ENCODE results near the gene BSND.

Gene BSND

GRCh38 chr1:55046871-55047270 lies 48.1 kb downstream of the BSND start:
- no peak for DNase-seq
- no peak for ATAC-seq

DNA sequence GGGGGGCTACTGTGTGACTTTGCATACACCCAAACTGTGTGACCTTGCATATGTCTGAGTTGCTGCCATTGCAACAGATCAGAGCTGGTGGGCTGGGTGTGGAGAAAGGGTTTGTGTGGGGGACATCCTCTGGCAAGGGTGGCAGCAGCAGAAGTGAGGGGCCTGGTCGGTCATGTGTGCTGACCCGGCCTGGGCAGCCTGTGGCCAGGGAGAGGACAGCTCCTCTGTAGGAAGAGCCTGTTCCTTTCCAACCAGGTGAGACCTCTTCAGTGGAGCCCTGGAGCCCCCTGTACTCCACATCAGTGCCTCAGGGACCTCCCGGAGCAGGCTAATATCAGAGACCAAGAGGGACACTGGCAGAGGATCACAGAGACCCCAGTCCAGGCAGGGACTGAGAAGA lies 48.9 kb downstream of the BSND start:
- DNase-seq (no peak), ATAC-seq (no peak)

DNA sequence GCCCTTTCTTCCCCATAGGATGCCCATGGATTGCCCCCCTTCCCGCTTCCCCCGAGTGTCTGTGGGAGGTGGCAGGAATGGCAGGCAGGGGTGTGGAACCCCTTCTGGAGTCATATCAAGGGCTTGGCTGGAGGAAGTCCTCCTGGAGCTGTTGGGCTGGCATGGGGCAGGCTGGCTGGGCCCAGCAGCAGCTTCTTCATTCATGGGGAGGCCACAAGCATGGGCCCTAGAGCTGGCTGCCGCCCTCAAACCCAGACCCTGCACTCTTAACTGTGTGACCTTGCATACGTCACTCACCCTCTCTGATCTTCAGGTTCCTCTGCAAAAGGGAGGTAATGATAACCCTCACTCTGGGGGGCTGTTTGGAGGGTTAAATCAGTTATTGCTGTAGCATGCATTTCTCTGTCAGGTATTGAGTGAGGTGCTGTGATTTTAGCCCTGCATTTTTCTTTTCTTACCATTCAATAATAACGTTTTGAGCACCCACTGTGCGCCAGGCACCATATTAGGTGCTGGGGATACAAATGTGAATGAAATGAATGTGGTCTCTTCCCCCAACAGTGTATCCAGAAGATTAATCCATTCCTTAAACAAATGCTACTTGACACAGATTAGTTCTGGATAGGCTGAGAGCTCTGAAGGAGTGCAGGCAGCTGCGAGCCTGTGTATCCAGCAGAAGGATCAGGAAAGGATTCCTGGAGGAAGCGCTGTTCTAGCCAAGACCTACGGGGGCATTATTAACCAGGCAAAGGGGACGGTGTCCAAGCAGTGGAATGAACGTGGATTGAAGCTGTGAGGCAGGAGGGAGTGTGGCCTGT lies 49.9 kb downstream of the BSND start:
- DNase-seq (no peak), ATAC-seq (no peak)

DNA sequence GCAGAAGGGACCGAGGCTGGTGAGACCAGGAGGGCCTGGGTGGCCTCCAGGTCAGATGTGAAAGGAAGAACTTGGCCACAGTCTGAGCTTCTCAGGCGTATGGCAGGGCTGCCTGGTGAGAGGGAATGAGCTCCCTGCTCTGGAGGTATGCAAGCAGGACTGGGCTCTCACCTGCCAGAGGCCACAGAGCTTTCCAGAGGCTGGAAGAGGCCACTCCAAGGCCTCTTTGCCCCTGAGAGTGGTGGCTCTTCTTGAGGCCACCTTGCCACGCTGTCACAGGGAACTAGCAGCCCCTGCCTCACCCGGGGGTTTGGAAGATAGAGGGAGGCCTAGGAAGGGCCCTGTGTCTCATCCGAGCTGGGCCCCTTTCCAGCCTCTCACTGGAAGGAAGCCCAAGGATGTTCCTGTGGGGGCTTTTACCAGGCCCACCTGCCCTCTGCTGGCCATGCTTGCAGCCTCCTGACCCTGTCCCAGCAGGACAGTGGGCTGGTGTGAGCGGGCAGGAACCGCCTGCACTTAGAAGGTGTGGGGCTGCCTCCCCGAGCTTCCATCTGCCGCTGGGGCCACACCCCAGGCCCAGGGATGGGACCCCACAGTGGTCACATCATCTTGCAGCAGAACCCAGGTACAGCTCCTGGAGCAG lies 50.7 kb downstream of the BSND start:
- ATAC-seq, result no peak

DNA sequence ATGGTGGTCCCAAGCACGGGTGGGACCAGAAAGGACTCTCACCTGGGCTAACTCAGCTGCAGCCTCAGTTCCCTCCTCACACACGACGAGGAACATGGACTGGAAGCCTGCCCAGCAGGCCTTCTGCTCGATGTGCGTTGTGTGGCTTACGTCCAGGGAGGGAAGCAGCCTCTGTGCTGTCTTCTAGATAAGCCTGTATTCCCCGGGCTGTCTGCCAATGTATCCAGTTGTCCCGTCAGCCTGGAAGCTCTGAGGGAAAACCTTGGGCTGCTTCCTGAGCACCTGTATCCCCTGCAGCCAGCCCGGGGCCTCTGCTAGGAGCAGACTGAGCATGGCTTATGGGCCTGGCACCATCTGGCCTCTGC lies 51.2 kb downstream of the BSND start:
- DNase-seq, result no peak
- ATAC-seq, result no peak

More for the DNA sequence above, 50.7 kb downstream of the BSND start:
- no peak for DNase-seq

DNA sequence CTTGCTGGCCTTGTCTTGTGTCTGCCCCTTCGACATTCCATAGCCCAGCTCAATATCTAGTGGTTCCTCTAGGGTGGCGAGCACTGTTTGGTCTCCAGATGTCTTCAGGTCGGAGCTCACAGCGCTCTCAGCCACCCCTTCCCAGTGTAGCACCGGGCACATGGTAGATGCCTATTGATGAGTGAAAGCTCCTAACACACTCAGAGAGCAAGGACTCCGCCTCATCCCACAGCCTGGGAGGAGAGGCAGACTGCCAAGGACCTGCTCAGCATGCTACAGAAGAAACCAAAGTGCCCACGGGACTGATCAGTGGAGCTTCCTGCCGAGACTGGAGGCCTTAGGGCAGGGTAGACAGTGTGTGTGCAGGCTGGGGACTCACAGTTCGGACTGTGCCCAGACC lies 51.5 kb downstream of the BSND start:
- no peak for ATAC-seq
- DNase-seq, result no peak

- ATAC-seq, result no peak
- DNase-seq, result no peak
Observed at GRCh38 chr1:55051169-55051568, 52.4 kb downstream of the BSND start.

GRCh38 chr1:55051621-55052020 lies 52.9 kb downstream of the BSND start:
- ATAC-seq (no peak), DNase-seq (no peak)

GRCh38 chr1:55052221-55053142 lies 53.7 kb downstream of the BSND start:
- DNase-seq (no peak), ATAC-seq (no peak)

GRCh38 chr1:55053265-55053954 lies 54.7 kb downstream of the BSND start:
- no peak for DNase-seq
- ATAC-seq, result no peak

DNA sequence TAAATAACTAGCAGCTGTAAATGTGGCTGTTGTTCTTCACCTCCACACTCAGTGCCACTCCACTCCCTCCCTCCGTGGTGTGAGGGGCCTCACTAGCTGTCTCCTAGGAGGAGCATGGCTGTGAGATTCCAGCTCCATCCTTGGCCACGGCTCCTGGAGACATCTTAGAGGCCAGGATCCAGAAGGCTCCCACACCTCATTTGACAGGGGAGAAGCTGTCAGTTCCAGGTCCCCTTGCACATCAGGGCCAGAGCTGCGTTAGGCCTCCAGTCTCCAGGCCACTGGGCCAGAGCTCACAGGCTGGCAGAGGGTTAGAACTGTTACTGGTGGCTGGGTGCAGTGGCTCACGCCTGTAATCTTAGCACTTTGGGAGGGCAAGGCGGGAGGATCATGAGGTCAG lies 55.7 kb downstream of the BSND start:
- DNase-seq, result no peak

GRCh38 chr1:55055084-55055882 lies 56.5 kb downstream of the BSND start:
- DNase-seq (no peak), ATAC-seq (no peak)

More for the DNA sequence above, 55.7 kb downstream of the BSND start:
- ATAC-seq, result no peak

DNA sequence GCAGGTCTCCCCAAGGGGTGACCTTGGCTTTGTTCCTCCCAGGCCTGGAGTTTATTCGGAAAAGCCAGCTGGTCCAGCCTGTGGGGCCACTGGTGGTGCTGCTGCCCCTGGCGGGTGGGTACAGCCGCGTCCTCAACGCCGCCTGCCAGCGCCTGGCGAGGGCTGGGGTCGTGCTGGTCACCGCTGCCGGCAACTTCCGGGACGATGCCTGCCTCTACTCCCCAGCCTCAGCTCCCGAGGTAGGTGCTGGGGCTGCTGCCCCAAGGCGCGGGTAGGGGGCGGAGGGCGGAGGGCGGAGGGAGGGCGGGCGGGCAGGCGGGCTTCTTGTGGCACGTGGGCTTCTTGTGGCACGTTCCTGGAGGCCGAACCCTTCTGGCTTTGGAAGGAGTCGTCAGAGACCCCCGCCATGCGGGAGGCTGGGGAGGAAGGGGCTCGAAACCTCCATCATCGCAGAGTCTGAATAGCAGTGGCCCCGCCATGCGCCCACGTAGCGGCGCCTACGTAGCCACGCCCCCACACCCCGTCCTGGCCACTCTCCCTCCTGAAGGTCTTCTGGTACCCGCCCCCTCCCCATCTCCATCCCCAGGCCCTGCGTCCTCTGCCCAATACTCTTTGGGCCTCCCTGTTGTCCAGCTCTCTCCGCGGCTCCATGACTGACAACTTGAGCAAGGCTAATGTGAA lies 57.4 kb downstream of the BSND start:
- DNase-seq (no peak), ATAC-seq (no peak)

DNA sequence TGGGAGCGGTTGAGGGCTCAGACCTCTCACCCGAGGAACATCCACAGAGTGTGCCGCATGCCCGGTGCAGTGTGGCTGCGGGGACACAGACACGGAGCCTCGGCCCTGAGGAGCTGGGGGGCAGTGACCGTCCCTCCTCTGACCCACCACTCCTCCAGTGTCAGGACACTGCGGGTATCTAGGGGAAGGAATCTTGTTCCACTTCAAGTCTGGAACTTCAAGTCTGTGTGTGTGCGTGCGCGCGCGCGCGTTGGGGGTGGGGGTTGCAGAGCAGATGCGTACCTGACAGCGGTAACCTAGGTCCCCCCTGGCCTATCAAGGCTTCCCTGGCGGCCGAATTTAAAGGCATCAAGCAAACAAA lies 57.9 kb downstream of the BSND start:
- no peak for DNase-seq
- ATAC-seq, result no peak

DNA sequence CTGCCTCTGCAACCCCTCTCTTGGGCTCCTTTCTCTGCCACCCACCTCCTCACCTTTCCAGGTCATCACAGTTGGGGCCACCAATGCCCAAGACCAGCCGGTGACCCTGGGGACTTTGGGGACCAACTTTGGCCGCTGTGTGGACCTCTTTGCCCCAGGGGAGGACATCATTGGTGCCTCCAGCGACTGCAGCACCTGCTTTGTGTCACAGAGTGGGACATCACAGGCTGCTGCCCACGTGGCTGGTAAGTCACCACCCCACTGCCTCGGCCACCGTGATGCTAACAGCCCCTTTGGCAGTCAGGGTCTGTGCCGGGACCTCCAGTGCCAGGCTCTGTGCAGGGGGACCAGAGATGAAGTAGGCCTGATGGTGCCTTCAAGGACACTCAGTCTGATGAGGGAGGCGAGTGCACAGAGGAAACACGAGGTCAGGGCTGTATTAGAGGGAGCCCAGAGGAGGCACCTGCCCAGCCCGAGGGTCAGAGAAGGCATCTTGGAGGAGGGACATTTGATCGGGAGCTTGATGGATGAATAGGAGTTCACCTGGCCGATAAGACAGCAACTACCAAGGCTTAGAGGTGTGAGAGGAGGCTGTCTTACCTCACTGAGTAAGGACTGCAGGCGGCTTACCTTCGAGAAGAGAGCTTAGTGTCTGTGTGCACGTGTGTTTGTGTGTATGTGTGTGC lies 58.7 kb downstream of the BSND start:
- no peak for ATAC-seq

DNA sequence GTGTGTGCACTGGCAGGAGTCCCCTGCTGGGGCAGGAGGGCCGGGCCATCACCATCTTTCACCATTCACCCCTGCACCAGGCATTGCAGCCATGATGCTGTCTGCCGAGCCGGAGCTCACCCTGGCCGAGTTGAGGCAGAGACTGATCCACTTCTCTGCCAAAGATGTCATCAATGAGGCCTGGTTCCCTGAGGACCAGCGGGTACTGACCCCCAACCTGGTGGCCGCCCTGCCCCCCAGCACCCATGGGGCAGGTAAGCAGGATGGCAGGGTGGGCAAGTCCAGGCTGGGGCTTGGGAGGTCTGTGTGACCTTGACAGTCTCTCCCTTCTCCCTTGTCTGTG lies 59.2 kb downstream of the BSND start:
- ATAC-seq, result no peak
- DNase-seq, result no peak

More for the DNA sequence above, 58.7 kb downstream of the BSND start:
- DNase-seq, result no peak

GRCh38 chr1:55059302-55060132 lies 60.8 kb downstream of the BSND start:
- no peak for ATAC-seq
- no peak for DNase-seq

DNA sequence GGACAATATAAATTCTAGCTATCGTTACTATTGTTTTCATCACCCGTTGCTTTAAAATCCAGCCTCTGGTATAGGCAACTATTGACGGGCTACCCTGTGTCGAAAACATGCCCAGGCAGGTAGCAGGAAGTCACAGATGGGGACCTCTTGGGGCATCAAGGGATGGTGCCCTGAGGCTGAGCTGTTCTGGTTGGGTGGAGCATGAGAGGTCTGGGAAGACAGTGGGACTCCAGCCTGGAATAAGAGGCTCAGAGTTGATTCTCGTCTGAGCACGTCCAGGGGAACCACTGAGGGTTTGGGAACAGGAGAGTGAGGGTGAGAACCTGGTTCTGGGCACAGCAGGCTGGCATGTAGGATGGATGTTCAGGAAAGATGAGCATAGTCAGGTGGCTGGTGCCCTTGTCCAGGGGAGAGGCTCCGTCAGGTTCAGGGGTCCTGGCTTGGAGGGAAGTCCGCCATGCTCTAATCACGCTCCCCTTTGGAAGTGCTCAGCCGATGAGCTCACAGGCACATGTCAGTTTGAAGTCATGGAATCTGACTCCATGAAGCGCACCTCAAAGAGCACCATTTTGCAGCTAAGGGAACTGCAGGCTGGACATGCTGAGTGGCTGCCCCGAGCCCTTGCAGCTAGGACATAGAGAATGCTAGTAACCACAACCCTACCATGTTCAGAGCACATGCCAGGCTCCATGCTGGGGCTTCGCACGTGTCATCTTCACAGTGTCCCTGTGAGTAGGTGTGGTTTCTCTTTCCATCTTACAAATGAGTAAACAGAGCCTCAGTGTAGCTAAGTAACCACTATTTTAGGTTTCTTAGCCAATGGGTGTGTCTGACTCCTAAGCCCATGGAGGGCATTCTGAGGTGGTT lies 61.6 kb downstream of the BSND start:
- ATAC-seq (peak; percentile 79), DNase-seq (no peak)

All from stimulated activated naive CD8-positive, alpha-beta T cell treated with anti-CD3 and anti-CD28 coated beads, Interleukin-15, Interleukin-2, amounts not matched to agents 100 U/mL and 50 U/mL, for 24 hours (primary cell).